GM12891 (cell line): ENCODE measurements around the gene PDLIM7. TPM values are rescaled to one million over a fixed set of nuclear protein-coding genes. Genes with fewer than 3 reads are reported as not detected.

Source experiments
- DNase-seq: peaks from one replicate; pipeline ENCODE4 v3.0.0; 2011; ENCODE audit warnings: low spot score; ENCODE audit not compliant: insufficient read length
- FAIRE-seq: peaks from 2 replicates; lab custom pipeline; 2011; peaks lifted over from hg19 to GRCh38; lab: Jason Lieb, UNC
- PAX5 ChIP-seq: IDR thresholded peaks from 2 replicates; pipeline ENCODE4 v1.6.1; 2011; ENCODE audit warnings: low read length, moderate library complexity, mild to moderate bottlenecking; ENCODE audit not compliant: insufficient read depth, severe bottlenecking
- POLR2A ChIP-seq: IDR thresholded peaks from 2 replicates; pipeline ENCODE4 v1.6.1; 2011; ENCODE audit warnings: low read depth, low read length, control low read depth
- POLR2AphosphoS5 ChIP-seq: IDR thresholded peaks from 2 replicates; pipeline ENCODE4 v1.6.1; 2011; ENCODE audit warnings: low read depth, low read length, control low read depth
- POU2F2 ChIP-seq: IDR thresholded peaks from 2 replicates; pipeline ENCODE4 v1.6.1; 2011; ENCODE audit warnings: low read depth, mild to moderate bottlenecking, control low read depth, low read length, moderate library complexity
- SPI1 ChIP-seq: IDR thresholded peaks from 2 replicates; pipeline ENCODE4 v1.6.1; 2011; ENCODE audit warnings: low read depth, low read length, control low read depth
- TAF1 ChIP-seq: IDR thresholded peaks from 2 replicates; pipeline ENCODE4 v1.6.1; 2011; ENCODE audit warnings: low read depth, low read length, control low read depth
- polyA plus RNA-seq: library from polyadenylated mRNA; unstranded; fragments of >200 nt; gene quantifications from one replicate; pipeline ENCODE4 v1.2.1, GENCODE V29; 2012; ENCODE audit warnings: low read depth, missing spikeins, inconsistent platforms; ENCODE audit not compliant: missing spikeins

The PDLIM7 gene, protein sequence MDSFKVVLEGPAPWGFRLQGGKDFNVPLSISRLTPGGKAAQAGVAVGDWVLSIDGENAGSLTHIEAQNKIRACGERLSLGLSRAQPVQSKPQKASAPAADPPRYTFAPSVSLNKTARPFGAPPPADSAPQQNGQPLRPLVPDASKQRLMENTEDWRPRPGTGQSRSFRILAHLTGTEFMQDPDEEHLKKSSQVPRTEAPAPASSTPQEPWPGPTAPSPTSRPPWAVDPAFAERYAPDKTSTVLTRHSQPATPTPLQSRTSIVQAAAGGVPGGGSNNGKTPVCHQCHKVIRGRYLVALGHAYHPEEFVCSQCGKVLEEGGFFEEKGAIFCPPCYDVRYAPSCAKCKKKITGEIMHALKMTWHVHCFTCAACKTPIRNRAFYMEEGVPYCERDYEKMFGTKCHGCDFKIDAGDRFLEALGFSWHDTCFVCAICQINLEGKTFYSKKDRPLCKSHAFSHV
- 38.1 TPM for polyA plus RNA-seq

DNA sequence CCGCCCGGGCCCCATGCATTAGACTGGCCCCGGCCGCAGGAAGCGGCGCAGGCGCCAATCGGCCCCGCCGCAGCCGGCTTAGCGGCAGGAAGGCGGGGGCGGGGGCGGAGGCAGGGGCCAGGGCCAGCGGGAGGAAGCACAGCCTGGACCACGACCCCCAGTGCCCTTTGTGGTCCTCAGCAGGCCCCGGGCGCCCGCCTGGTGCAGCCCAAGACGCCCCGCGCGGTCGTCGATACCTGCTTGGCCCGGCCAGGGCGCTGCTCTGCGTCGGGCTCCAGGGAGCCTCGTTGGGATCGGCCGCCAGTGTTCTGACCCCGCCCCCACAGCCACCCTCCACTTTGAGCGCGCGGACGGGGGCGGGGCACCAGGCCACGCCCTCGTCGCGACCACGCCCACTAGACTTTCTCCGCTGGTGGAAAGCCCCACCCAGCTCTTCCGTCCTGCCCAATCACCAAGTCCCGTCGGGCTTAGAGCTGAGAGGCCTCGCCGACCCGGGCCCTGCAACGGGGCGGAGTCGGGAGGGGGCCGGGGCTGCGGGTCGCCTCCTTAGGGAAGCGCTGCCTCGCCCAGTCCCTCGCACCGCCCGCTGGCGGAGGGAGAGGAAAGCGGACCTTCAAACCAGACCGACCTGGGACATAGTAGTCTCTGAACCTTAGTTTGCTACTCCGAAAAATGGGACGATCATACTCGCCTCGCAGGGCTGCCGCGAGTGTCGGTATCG lies at the start of gene PDLIM7:
PDLIM7 (minus strand) TSS at position 313 of the 721 bp plus-strand sequence. CDS start 1,092 bp downstream, outside the sequence.
- TF ChIP-seq SPI1 (0 out of 2 replicates have a peak, but pooled peaks have one; percentile 3), POLR2AphosphoS5 (peak; percentile 91), POU2F2 (peak; percentile 31; the same call in 1 of the 2 replicates), TAF1 (peak; percentile 88), PAX5 (no peak), POLR2A (peak; percentile 89)
- peak; percentile 98 for FAIRE-seq
- DNase-seq = peak; percentile 94

DNA sequence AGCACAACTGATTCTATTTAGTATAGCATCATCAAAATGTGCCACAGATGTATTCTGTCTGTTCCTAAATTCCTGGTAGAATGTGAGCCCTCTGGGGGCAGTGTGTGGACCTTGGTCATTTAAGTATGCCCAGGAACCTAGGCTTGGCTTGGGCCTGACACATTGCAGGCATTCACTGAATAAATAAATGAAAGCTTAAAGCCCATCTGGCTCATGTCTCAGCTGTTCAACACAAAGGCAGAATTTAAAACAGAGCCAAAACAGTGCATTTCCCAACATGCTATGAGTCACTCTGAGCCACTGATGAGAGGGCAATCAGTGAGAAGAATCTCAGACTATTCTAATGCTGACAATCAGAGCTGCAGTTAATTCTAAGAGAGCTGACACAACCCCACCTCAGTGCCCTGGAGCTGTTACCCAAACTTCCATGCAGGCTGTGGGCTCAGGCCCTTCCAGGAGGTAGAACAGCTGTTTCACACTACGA lies 48.9 kb upstream of the PDLIM7 start:
- DNase-seq (no peak), FAIRE-seq (no peak)
- TF ChIP-seq POU2F2 = no peak

DNA sequence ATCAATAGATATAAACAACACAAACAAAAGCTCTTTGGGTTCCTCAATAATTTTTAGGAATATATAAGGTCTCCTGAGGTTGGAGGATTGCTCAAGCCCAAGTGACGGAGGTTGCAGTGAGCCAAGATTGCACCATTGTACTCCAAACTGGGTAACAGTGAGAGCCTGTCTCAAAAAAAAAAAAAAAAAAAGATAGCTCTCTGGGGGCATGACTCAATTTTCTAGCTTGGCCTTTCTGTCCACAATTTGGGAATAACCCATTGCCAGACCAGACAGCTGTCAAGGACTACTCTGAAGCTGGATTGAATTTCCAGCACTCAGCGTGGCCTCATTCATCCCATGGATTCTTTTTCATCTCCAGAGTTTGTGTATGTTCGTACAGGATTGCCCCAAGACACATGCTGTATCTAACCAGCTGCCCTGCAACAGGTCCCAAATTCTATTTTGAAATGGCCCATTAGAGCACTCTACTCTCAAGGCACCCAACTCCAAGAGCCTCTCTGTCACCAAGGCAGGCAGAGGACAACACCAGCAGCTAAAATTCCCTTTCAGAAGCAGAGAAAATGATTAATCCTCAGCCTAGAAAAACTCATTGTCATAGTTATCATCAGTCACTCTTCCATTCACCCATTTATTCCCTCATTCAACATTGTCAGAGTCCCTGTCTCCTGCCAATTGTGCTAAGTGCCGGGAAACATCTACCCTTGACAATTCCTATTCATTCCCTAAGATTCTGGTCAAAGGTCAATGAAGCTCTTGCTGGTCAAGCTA lies 48.3 kb upstream of the PDLIM7 start:
- DNase-seq = no peak
- FAIRE-seq = no peak
- no peak for TF ChIP-seq TAF1
- no peak for TF ChIP-seq POLR2AphosphoS5
- no peak for TF ChIP-seq PAX5
- TF ChIP-seq POLR2A = no peak

DNA sequence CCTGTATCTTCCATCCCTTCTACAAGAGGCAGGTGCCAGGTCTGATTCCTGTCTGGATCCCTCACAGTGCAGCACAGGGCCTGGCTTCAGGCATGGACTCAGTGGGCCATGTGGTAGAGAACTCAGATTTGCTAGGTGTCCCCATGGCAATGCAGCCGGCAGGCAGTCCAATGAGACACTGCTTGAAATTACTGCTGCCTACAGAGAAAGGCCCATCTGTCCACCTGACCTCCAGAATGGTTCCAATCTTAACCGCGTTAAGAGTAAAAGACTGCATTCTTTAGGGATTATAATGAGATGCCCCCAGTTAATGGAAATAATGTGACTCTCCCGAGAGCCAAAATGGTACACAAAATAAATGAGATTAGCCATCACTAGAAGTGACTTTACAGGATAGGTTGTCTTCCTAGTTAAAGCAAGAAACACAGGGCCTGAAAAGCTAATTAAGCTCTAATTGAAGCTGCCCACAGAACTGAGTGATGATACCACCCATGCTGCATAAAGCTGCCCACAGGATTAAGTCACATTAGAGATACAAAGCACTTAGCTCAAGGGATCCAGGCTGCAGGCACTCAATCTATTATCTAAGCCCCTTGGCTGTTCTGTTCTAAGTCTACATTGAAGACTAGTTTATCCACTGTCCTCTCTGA lies 45.5 kb upstream of the PDLIM7 start:
- TF ChIP-seq PAX5 = no peak
- TF ChIP-seq SPI1 = no peak
- no peak for TF ChIP-seq POLR2A
- TF ChIP-seq TAF1 = no peak
- TF ChIP-seq POU2F2 = no peak
- no peak for TF ChIP-seq POLR2AphosphoS5
- FAIRE-seq (no peak), DNase-seq (no peak)

DNA sequence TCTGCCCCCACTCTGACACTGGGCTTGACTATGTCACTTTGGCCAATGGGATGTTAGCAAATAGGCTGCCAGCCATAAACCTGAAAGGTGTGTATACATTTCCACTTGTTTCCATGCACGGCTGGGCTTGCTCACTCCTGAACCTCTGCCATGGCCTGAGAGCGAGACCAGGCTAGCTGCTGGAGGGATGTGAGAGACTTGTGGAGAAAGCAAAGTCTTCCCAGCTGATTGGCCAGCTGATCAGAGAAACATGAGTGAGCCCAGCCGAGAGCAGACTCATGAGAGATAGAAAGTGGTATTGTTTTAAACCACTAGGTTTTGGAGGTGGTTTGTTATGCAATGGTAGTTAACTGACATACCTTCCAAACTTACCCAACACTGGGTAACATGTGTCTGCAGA lies 43.0 kb upstream of the PDLIM7 start:
- DNase-seq (no peak), FAIRE-seq (no peak)
- no peak for TF ChIP-seq POLR2A
- no peak for TF ChIP-seq SPI1
- TF ChIP-seq POLR2AphosphoS5 = no peak
- TF ChIP-seq TAF1 = no peak
- no peak for TF ChIP-seq POU2F2
- TF ChIP-seq PAX5 = no peak

DNA sequence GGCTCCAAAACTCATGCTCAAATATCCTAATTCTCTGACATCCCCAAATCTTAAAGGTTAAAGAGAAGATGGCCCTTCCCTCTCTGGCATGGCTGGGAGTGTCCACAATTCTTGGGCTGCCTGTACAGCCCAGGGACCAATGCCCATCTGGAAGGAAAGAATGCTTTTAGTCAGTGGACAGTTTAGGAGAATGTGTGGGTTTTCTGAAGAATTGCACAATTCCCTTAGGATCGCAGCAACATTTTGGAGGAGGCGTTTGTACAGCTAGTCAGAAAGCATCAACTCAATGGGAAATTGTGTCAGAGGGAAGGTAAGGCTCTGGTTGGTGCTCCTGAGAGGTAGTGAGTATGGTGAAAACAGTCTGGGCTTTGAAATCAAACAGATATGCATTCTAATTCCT lies 42.0 kb upstream of the PDLIM7 start:
- TF ChIP-seq SPI1 (no peak), PAX5 (no peak), POLR2A (no peak), POU2F2 (no peak), TAF1 (no peak), POLR2AphosphoS5 (no peak)
- no peak for DNase-seq
- FAIRE-seq = no peak

DNA sequence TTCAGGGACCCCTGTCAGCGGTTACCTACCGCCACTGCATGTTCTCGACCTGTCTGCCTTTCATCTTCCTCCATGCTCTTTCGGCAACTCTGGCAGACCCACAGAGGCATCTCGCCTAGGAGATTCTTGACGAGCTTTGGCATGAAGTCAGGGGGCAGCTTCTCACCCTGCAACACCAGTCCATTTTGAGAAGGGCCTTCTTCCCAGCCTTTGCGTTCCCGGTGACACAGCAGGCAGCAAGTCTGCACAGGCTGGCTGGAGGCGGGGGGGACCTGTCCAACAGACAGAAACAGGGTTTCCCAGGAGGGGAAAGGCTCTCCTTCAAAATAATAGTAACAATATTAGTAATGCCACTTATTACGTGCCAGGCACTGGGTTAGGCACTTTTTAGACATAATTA lies 41.5 kb upstream of the PDLIM7 start:
- FAIRE-seq = no peak
- TF ChIP-seq POU2F2 = no peak
- no peak for DNase-seq

DNA sequence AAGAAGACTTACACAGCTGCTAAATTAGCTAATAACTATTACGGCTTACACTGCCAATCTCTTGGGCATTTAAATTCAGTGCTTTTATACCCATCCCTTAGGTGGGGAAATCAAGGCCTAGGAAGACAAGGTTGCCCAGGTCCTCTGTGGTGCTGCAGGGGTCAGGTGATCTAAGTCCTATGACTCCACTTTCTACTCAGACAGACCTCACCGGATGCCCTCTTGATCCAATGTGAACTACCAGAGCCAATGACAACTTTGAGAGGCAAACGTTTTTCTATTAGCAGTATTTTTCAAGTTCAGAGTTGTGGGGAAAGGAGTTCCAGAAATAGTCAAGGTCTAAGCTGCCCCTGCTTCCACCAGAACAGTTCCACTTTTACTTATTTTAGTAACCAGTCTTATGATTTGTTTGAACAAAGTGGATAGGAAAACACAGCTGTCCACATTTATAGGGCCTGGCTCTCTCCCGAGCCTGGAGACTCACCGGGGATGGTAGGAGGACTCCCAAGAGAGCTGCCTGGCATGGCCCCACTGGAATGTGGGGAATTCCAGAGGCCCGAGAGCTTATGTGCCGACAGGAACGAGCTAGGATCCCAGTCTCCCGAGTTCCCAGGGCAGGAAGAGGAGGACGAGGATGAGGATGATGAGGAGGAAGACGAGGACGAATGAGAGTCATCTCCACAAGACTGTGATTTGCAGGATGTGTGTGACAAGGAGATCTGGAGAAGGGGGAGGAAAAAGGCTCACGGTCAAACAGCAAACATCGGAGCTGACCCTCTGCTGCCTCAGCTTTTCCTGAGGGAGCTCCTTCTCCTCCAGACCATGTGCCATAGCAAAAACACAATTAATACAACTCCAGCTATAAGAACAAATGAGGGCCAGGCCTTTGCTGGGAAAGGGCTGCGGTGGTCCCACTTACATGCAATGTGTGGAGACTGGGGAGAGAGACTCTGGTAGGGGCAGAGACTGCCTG lies 40.3 kb upstream of the PDLIM7 start:
- DNase-seq (no peak), FAIRE-seq (no peak)
- no peak for TF ChIP-seq POLR2AphosphoS5
- TF ChIP-seq POU2F2 = no peak
- TF ChIP-seq POLR2A = no peak
- no peak for TF ChIP-seq SPI1
- no peak for TF ChIP-seq TAF1
- TF ChIP-seq PAX5 = no peak
